K562 (cell line): ENCODE data around the gene DNAJC11. TPM values are rescaled to one million over a fixed set of nuclear protein-coding genes. Genes with fewer than 3 reads are reported as not detected.
A peak's percentile ranks its signal among the peaks of the same experiment; 100 is the strongest.

Source experiments
- FIP1L1 ChIP-seq: fragments of 200-400 bp; formaldehyde crosslinking; IDR thresholded peaks from 2 replicates; pipeline ENCODE4 v1.6.1; 2018; ENCODE audit warnings: mild to moderate bottlenecking, low read depth, low read length; ENCODE audit not compliant: poor library complexity, severe bottlenecking
- HMG20A ChIP-seq: fragments of 450-650 bp; formaldehyde crosslinking; conservative IDR thresholded peaks from 2 replicates; pipeline ENCODE4 v1.4.0; 2020; ENCODE audit warnings: mild to moderate bottlenecking, mixed read lengths
- MECOM ChIP-seq: fragments of 250-450 bp; sonication (Bioruptor Pico); IDR thresholded peaks from 2 replicates; pipeline ENCODE4 v1.8.0; 2022; ENCODE audit warnings: inconsistent platforms
- MYBL2 ChIP-seq, 2 experiments: fragments of 450-650 bp in 1 of 2; sonication (generic) in 1 of 2; formaldehyde crosslinking in 1 of 2; IDR thresholded peaks; 2 replicates each; pipeline versions ENCODE4 v1.6.1 to v1.8.1; 2017 to 2022; ENCODE audit warnings: borderline replicate concordance in 1 of 2, inconsistent platforms in 1 of 2, low read depth in 1 of 2, mild to moderate bottlenecking in 1 of 2, missing genetic modification reagents in 1 of 2, moderate library complexity in 1 of 2
- NFYB ChIP-seq: IDR thresholded peaks from 2 replicates; pipeline ENCODE4 v1.6.1; 2011; ENCODE audit warnings: mild to moderate bottlenecking, moderate library complexity; ENCODE audit not compliant: insufficient read length; ENCODE audit errors: extremely low read depth
- PCBP2 ChIP-seq: fragments of 200-400 bp; formaldehyde crosslinking; IDR thresholded peaks from 2 replicates; pipeline ENCODE4 v1.6.1; 2018; ENCODE audit warnings: low read length, low read depth, mild to moderate bottlenecking, moderate library complexity; ENCODE audit not compliant: poor library complexity, severe bottlenecking
- RBM22 ChIP-seq: fragments of 200-400 bp; formaldehyde crosslinking; IDR thresholded peaks from 2 replicates; pipeline ENCODE4 v1.6.1; 2018; ENCODE audit warnings: low read length, low read depth; ENCODE audit not compliant: poor library complexity, severe bottlenecking
- ZNF24 ChIP-seq: fragments of 450-650 bp; IDR thresholded peaks from 2 replicates; pipeline ENCODE4 v1.6.1; 2016
- polyA plus RNA-seq, 8 experiments: library from polyadenylated mRNA; depleted of rRNA in 4 of 8; stranded (reverse) in 5 of 8; unstranded in 3 of 8; fragments of >200 nt; fragmentation: Nextera tagmentation in 2 of 8; fragmentation: Illumina TruSeq in 1 of 8; extraction: Ambion mirVana in 2 of 8; extraction: Trizol in 1 of 8; gene quantifications; 2 replicates each; pipeline versions ENCODE4 v1.2.1 to v1.2.3, GENCODE V29; 2011 to 2014; ENCODE audit warnings: inconsistent platforms in 1 of 8, missing spikeins in 1 of 8
- total RNA-seq, 7 experiments: library from RNA; depleted of rRNA in 6 of 7; stranded (reverse); fragments of >200 nt in 6 of 7; fragmentation: Illumina TruSeq in 2 of 7; extraction: Trizol in 2 of 7; gene quantifications; 2 replicates each; pipeline versions ENCODE4 v1.2.1 to v1.2.3, GENCODE V29; 2011 to 2021; ENCODE audit warnings: low replicate concordance in 1 of 7
- TF ChIP-seq, protein P1 (sequence below): sonication (generic); formaldehyde crosslinking; IDR thresholded peaks from 2 replicates; pipeline ENCODE4 v1.8.1; 2022; ENCODE audit warnings: missing genetic modification reagents
- TF ChIP-seq, protein P2 (sequence below): fragments of 200-600 bp; sonication (generic); IDR thresholded peaks from one replicate; pipeline ENCODE4 v1.6.1; 2012; ENCODE audit warnings: mild to moderate bottlenecking, low read depth, low read length, inconsistent platforms
- TF ChIP-seq, protein P3 (sequence below): fragments of 250-450 bp; sonication (Bioruptor Pico); IDR thresholded peaks from 2 replicates; pipeline ENCODE4 v1.8.0; 2021; ENCODE audit warnings: moderate library complexity, mild to moderate bottlenecking, inconsistent platforms
- TF ChIP-seq, protein P4 (sequence below): fragments of 250-450 bp; sonication (Bioruptor Pico); IDR thresholded peaks from 2 replicates; pipeline ENCODE4 v1.8.0; 2021; ENCODE audit warnings: mild to moderate bottlenecking, moderate library complexity

DNAJC11 gene
- total and polyA plus RNA-seq, 9 of the 15 experiments (the other 6 are each of a cell fraction or from before 2014, with no cell fraction given) = 14.1 to 123 (median 76.6) TPM

DNA sequence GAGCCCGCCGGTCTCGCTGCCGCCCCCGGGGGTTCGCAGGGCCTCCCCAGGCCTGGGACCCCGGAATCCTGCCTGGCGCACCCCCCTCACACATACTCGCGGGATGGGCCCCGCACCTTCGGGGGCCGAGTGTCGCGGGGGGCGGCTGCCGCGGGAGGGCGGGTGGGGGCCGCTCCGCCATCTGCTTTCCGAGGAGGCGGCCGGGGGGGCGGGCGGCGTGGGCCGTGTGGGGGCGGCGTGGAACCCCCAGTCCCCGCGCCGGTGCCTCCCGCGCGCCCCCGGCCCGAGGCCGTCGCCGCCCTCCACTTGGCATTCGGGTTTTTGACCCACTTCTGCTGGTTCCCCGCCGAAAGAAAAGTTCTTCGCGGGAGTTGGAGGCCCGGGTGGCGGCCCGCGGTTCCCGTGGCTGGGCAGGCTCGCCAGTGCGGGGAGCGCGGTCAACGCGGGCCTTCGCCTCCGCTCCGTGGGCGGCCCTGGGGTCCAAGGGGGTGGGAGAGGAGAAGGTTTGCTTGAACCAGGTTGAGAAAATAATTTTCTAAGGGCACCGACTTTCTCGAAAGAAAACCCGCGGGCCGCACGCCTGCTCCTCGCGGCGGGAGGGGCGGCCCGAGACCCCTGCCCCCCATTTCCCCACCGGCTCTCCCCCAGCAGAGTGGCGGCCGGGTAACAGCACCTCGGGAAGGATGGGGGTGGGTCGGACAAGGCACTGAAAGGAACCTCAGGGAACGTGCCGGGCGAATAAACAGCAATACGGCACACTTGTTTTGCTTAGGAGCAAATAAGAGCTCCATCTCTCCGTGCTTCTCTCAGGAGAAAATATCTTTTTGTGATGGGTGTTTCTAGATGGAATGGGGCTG lies 86.5 kb downstream of the DNAJC11 start (continued):
- TF ChIP-seq RBM22 (no peak), HMG20A (CRISPR knock-in tag) (no peak), FIP1L1 (peak; percentile 46), NFYB (no peak), MECOM (no peak), MYBL2 (IDR thresholded peaks at IDR 0.05; ENCODE audit: low read depth) (no peak), MYBL2 (CRISPR knock-in tag; IDR thresholded peaks at IDR 0.05; ENCODE audit: borderline replicate concordance) (no peak), ZNF24 (no peak), PCBP2 (no peak)
- TF ChIP-seq, protein P1, sequence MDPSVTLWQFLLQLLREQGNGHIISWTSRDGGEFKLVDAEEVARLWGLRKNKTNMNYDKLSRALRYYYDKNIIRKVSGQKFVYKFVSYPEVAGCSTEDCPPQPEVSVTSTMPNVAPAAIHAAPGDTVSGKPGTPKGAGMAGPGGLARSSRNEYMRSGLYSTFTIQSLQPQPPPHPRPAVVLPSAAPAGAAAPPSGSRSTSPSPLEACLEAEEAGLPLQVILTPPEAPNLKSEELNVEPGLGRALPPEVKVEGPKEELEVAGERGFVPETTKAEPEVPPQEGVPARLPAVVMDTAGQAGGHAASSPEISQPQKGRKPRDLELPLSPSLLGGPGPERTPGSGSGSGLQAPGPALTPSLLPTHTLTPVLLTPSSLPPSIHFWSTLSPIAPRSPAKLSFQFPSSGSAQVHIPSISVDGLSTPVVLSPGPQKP (CRISPR knock-in tag) = no peak
- TF ChIP-seq, protein P2, sequence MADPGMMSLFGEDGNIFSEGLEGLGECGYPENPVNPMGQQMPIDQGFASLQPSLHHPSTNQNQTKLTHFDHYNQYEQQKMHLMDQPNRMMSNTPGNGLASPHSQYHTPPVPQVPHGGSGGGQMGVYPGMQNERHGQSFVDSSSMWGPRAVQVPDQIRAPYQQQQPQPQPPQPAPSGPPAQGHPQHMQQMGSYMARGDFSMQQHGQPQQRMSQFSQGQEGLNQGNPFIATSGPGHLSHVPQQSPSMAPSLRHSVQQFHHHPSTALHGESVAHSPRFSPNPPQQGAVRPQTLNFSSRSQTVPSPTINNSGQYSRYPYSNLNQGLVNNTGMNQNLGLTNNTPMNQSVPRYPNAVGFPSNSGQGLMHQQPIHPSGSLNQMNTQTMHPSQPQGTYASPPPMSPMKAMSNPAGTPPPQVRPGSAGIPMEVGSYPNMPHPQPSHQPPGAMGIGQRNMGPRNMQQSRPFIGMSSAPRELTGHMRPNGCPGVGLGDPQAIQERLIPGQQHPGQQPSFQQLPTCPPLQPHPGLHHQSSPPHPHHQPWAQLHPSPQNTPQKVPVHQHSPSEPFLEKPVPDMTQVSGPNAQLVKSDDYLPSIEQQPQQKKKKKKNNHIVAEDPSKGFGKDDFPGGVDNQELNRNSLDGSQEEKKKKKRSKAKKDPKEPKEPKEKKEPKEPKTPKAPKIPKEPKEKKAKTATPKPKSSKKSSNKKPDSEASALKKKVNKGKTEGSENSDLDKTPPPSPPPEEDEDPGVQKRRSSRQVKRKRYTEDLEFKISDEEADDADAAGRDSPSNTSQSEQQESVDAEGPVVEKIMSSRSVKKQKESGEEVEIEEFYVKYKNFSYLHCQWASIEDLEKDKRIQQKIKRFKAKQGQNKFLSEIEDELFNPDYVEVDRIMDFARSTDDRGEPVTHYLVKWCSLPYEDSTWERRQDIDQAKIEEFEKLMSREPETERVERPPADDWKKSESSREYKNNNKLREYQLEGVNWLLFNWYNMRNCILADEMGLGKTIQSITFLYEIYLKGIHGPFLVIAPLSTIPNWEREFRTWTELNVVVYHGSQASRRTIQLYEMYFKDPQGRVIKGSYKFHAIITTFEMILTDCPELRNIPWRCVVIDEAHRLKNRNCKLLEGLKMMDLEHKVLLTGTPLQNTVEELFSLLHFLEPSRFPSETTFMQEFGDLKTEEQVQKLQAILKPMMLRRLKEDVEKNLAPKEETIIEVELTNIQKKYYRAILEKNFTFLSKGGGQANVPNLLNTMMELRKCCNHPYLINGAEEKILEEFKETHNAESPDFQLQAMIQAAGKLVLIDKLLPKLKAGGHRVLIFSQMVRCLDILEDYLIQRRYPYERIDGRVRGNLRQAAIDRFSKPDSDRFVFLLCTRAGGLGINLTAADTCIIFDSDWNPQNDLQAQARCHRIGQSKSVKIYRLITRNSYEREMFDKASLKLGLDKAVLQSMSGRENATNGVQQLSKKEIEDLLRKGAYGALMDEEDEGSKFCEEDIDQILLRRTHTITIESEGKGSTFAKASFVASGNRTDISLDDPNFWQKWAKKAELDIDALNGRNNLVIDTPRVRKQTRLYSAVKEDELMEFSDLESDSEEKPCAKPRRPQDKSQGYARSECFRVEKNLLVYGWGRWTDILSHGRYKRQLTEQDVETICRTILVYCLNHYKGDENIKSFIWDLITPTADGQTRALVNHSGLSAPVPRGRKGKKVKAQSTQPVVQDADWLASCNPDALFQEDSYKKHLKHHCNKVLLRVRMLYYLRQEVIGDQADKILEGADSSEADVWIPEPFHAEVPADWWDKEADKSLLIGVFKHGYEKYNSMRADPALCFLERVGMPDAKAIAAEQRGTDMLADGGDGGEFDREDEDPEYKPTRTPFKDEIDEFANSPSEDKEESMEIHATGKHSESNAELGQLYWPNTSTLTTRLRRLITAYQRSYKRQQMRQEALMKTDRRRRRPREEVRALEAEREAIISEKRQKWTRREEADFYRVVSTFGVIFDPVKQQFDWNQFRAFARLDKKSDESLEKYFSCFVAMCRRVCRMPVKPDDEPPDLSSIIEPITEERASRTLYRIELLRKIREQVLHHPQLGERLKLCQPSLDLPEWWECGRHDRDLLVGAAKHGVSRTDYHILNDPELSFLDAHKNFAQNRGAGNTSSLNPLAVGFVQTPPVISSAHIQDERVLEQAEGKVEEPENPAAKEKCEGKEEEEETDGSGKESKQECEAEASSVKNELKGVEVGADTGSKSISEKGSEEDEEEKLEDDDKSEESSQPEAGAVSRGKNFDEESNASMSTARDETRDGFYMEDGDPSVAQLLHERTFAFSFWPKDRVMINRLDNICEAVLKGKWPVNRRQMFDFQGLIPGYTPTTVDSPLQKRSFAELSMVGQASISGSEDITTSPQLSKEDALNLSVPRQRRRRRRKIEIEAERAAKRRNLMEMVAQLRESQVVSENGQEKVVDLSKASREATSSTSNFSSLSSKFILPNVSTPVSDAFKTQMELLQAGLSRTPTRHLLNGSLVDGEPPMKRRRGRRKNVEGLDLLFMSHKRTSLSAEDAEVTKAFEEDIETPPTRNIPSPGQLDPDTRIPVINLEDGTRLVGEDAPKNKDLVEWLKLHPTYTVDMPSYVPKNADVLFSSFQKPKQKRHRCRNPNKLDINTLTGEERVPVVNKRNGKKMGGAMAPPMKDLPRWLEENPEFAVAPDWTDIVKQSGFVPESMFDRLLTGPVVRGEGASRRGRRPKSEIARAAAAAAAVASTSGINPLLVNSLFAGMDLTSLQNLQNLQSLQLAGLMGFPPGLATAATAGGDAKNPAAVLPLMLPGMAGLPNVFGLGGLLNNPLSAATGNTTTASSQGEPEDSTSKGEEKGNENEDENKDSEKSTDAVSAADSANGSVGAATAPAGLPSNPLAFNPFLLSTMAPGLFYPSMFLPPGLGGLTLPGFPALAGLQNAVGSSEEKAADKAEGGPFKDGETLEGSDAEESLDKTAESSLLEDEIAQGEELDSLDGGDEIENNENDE = no peak
- TF ChIP-seq, protein P3, sequence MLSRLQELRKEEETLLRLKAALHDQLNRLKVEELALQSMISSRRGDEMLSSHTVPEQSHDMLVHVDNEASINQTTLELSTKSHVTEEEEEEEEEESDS (CRISPR knock-in tag) = no peak
- TF ChIP-seq, protein P4, sequence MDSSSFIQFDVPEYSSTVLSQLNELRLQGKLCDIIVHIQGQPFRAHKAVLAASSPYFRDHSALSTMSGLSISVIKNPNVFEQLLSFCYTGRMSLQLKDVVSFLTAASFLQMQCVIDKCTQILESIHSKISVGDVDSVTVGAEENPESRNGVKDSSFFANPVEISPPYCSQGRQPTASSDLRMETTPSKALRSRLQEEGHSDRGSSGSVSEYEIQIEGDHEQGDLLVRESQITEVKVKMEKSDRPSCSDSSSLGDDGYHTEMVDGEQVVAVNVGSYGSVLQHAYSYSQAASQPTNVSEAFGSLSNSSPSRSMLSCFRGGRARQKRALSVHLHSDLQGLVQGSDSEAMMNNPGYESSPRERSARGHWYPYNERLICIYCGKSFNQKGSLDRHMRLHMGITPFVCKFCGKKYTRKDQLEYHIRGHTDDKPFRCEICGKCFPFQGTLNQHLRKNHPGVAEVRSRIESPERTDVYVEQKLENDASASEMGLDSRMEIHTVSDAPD (CRISPR knock-in tag) = no peak
